ENCODE measurements around the gene C21orf58.

Gene C21orf58

DNA sequence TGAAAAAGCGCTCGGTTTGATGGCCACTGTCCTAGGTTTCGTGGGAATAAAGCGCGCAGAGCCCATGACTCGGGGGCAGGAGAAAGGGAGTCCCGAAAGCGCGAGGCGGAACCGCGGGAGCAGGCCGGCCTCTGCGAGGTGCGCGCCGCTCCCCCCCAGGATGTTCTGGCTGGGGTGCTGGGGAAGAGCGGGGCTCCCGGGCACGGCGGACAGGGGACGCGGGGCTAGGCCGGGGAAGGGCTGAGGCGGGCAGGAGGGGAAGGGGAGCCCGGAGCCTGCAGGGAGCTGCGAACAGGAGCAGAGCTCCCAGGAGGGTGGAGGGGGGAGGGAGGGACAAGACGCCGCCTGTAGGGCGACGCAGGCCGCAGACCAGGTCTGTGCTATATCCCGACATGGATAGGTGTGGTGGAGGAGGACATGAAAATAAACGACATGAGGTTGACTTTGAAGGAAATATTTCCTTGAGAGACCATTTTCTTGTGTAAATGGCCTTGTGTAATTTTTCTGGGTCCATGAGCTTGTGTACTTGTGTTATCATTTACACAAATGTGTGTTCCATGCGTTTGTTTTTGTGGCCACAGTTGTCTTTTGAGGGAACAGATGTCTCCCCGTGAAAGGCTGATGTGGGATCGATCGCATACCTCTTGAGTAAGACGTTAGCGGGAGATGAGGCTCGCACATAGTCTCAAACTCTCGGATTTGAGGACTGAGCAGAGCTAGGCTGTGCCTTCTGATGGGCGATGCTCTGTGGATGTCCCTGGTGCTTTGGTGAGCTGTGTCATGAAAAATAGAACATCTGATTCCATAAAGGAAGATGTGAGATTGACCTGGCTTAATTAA lies 1.6 kb upstream of the C21orf58 start:
- Histone ChIP-seq H3K36me3 (ENCODE audit: insufficient read depth, low read length) (peaks cover 65% of the 10 kb centered on the region), H3K79me2 (ENCODE audit: insufficient read depth, low read length) (peaks cover 90% of the 10 kb centered on the region), H2AFZ (ENCODE audit: low read depth, low read length) (peak overlapping the region; percentile 85), H3K27ac (ENCODE audit: low read length) (peak overlapping the region; percentile 77), H3K9me3 (ENCODE audit: insufficient read depth, low read length, severe bottlenecking) (no peaks in the 10 kb centered on the region), H3K4me1 (ENCODE audit: insufficient read depth, low read length) (peaks cover 44% of the 10 kb centered on the region), H3K4me3 (ENCODE audit: low read depth in 1 of 2, low read length in 2 of 2) (peak overlapping the region; percentile 66 to 71), H4K20me1 (ENCODE audit: insufficient read depth, low read length) (peaks cover 56% of the 10 kb centered on the region), H3K9ac (ENCODE audit: low read depth, low read length) (peak overlapping the region; percentile 100), H3K27me3 (ENCODE audit: insufficient read depth, low read length, poor library complexity) (no peaks in the 10 kb centered on the region), H3K4me2 (ENCODE audit: insufficient read depth, low read length) (peak overlapping the region; percentile 82)
- DNase-seq, result peak; percentile 64
- TF ChIP-seq EZH2 (IDR thresholded peaks at IDR 0.05; ENCODE audit: borderline replicate concordance, low read depth, low read length, severe bottlenecking), result no peak
- TF ChIP-seq, protein P1, sequence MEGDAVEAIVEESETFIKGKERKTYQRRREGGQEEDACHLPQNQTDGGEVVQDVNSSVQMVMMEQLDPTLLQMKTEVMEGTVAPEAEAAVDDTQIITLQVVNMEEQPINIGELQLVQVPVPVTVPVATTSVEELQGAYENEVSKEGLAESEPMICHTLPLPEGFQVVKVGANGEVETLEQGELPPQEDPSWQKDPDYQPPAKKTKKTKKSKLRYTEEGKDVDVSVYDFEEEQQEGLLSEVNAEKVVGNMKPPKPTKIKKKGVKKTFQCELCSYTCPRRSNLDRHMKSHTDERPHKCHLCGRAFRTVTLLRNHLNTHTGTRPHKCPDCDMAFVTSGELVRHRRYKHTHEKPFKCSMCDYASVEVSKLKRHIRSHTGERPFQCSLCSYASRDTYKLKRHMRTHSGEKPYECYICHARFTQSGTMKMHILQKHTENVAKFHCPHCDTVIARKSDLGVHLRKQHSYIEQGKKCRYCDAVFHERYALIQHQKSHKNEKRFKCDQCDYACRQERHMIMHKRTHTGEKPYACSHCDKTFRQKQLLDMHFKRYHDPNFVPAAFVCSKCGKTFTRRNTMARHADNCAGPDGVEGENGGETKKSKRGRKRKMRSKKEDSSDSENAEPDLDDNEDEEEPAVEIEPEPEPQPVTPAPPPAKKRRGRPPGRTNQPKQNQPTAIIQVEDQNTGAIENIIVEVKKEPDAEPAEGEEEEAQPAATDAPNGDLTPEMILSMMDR (IDR thresholded peaks at IDR 0.05; ENCODE audit: borderline replicate concordance, extremely low read depth, low read length, poor library complexity, severe bottlenecking), result peak; percentile 50
- ATAC-seq (ENCODE audit: insufficient read depth, low read depth), result peak; percentile 23

DNA sequence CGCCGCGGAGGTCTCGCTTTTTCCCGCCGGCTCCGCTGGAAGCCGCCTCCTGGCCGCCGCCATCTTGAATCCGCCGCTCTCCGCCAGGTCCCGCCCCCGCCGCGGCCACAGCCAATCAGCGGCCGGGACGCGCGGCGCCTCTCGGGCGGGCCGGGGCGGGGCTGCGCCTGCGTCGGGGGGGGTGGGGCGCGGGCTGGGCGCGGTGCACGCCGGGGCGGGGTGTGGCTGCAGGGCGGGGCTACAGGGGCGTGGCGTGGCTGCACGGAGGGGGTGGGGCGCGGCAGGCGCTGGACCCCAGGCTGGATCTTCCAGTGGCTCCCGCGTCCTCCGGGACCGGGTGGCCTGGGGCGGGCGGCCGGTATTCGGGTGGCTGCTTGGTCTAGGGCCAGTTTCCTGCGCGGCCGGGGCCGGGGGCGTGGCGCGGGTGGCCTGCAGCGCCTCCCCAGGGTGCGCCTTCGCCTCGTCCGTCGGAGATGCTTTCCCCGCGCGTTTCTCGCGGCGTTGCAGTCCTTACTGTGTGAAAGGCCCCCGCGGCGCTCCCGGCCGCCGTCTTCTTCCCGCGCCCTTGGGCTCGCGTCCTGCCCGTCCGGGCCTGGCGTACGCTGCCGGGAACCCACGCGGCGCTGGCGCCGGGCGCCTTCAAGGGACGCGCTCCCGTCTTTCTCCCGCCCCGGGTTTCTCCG lies 861 bp upstream of the C21orf58 start:
- H3K79me2 ChIP-seq (ENCODE audit: insufficient read depth, low read length), result peaks cover 90% of the 10 kb centered on the region
- H3K27me3 ChIP-seq (ENCODE audit: insufficient read depth, low read length, poor library complexity), result no peaks in the 10 kb centered on the region
- peak overlapping the region; percentile 98 for H3K27ac ChIP-seq (ENCODE audit: low read length)
- no peaks in the 10 kb centered on the region for H3K9me3 ChIP-seq (ENCODE audit: insufficient read depth, low read length, severe bottlenecking)
- TF ChIP-seq, protein P1 (IDR thresholded peaks at IDR 0.05; ENCODE audit: borderline replicate concordance, extremely low read depth, low read length, poor library complexity, severe bottlenecking), result peak; percentile 38
- no peak for TF ChIP-seq EZH2 (IDR thresholded peaks at IDR 0.05; ENCODE audit: borderline replicate concordance, low read depth, low read length, severe bottlenecking)
- peaks cover 49% of the 10 kb centered on the region for H3K4me1 ChIP-seq (ENCODE audit: insufficient read depth, low read length)
- DNase-seq (peak; percentile 87), ATAC-seq (ENCODE audit: insufficient read depth, low read depth) (peak; percentile 58)
- peak overlapping the region; percentile 100 for H3K9ac ChIP-seq (ENCODE audit: low read depth, low read length)
- H2AFZ ChIP-seq (ENCODE audit: low read depth, low read length), result peak overlapping the region; percentile 85
- peak overlapping the region; percentile 66 to 71 for H3K4me3 ChIP-seq (ENCODE audit: low read depth in 1 of 2, low read length in 2 of 2)
- peaks cover 62% of the 10 kb centered on the region for H4K20me1 ChIP-seq (ENCODE audit: insufficient read depth, low read length)
- H3K36me3 ChIP-seq (ENCODE audit: insufficient read depth, low read length), result peaks cover 63% of the 10 kb centered on the region
- H3K4me2 ChIP-seq (ENCODE audit: insufficient read depth, low read length), result peak overlapping the region; percentile 82

DNA sequence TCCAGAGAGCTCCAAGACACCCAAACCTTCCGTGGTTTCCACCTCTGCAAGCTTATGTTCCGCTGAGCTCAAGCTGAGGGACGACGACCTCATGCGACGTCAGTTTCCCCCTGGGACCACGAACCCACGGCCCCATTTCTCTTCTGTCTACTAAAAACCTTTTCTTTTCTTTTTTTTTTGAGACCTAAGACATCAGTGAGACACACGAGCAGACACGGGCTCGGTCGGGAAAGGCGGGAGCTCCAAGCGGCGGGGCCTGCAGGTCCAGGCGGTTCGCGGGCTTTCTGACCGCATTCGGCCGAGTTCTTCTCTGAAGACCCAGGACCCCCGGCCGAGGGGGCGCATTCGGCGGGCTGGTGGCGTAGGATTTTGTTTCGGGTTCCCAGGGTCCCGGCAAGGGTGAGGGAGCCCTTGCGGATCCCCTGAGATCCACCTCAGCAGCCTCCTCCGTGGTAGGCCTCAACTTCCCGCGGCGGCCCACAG lies 402 bp downstream of the C21orf58 start:
- H4K20me1 ChIP-seq (ENCODE audit: insufficient read depth, low read length), result peaks cover 67% of the 10 kb centered on the region
- H3K9ac ChIP-seq (ENCODE audit: low read depth, low read length), result peak overlapping the region; percentile 100
- peaks cover 90% of the 10 kb centered on the region for H3K79me2 ChIP-seq (ENCODE audit: insufficient read depth, low read length)
- DNase-seq (peak; percentile 25), ATAC-seq (ENCODE audit: insufficient read depth, low read depth) (no peak; the same call in 2 of the 3 replicates)
- H2AFZ ChIP-seq (ENCODE audit: low read depth, low read length), result peak overlapping the region; percentile 63
- H3K9me3 ChIP-seq (ENCODE audit: insufficient read depth, low read length, severe bottlenecking), result no peaks in the 10 kb centered on the region
- peak overlapping the region; percentile 99 for H3K27ac ChIP-seq (ENCODE audit: low read length)
- no peaks in the 10 kb centered on the region for H3K27me3 ChIP-seq (ENCODE audit: insufficient read depth, low read length, poor library complexity)
- TF ChIP-seq, protein P1 (IDR thresholded peaks at IDR 0.05; ENCODE audit: borderline replicate concordance, extremely low read depth, low read length, poor library complexity, severe bottlenecking), result no peak
- no peak for TF ChIP-seq EZH2 (IDR thresholded peaks at IDR 0.05; ENCODE audit: borderline replicate concordance, low read depth, low read length, severe bottlenecking)
- peaks cover 63% of the 10 kb centered on the region for H3K36me3 ChIP-seq (ENCODE audit: insufficient read depth, low read length)
- H3K4me2 ChIP-seq (ENCODE audit: insufficient read depth, low read length), result peak overlapping the region; percentile 97
- peak overlapping the region; percentile 37 to 66 for H3K4me3 ChIP-seq (ENCODE audit: low read depth in 1 of 2, low read length in 2 of 2)
- peaks cover 58% of the 10 kb centered on the region for H3K4me1 ChIP-seq (ENCODE audit: insufficient read depth, low read length)
